GM23248 (cell line): ENCODE data around the gene KRT71.

ENCODE experiments used
- EZH2 ChIP-seq: fragments of 200-600 bp; sonication (generic); IDR thresholded peaks from 2 replicates; pipeline ENCODE4 v1.6.1; 2018; ENCODE audit warnings: antibody characterized with exemption, mild to moderate bottlenecking; ENCODE audit not compliant: insufficient read depth, poor library complexity, severe bottlenecking
- EZH2phosphoT487 ChIP-seq: fragments of 200-600 bp; sonication (generic); IDR thresholded peaks from 2 replicates; pipeline ENCODE4 v1.6.1; 2018; ENCODE audit warnings: antibody characterized with exemption, moderate library complexity, mild to moderate bottlenecking, low read depth; ENCODE audit not compliant: insufficient read depth

- TF ChIP-seq EZH2phosphoT487: no peak
- TF ChIP-seq EZH2: no peak
These were observed 48.1 kb upstream of the KRT71 start, which contains the start of gene KRT72 for GRCh38 chr12:52600941-52601481.
